ENCODE data around the gene ANKRD22. TPM values are rescaled to one million over a fixed set of nuclear protein-coding genes. Genes with fewer than 3 reads are reported as not detected.
A peak's percentile ranks its signal among the peaks of the same experiment; 100 is the strongest.

The ANKRD22 gene
- total and polyA plus RNA-seq, 2 of the 8 experiments (the other 6 are each of a cell fraction or from before 2014, with no cell fraction given): 0.68 TPM; not detected in 1

DNA sequence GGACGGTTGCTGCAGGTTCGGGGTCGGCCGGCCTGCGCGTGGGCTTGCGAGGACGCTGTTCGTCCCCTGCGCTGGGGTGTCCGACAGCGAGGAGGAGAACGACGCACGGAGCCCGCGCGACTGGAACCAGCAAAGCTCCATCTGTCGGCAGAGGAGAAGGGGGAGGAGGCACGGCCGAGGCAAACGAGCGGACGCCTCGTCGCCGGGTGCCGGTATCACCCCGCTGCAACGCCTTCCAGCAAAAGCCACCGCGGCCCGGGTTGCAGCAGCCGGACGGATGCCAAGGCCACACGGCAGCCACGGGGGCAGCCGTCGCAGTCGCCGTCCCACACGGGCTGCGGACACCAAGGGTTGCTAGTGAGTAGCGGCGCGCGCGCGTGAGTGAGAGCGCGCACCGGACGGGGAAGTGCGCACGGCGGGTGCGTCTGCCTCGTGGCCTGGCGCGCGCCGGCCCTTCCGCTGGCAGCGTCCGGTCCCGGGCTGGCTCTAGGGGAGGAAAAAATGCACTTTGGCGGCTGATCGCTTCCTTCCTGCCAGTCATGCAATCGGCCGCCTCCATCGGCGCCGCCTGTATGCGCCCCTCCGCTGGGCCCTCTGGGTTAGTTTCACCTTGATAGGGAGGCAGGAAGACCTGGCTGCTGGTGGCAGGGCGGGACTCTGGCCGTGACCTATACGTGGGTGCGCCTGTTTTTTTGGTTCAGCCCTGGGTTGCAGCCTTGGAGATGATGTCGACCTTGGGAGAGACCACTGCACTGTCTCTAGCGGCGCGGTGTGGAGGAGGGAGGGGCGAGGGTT, 28.8 kb upstream of the ANKRD22 start (continued):
- TF ChIP-seq, protein P1, sequence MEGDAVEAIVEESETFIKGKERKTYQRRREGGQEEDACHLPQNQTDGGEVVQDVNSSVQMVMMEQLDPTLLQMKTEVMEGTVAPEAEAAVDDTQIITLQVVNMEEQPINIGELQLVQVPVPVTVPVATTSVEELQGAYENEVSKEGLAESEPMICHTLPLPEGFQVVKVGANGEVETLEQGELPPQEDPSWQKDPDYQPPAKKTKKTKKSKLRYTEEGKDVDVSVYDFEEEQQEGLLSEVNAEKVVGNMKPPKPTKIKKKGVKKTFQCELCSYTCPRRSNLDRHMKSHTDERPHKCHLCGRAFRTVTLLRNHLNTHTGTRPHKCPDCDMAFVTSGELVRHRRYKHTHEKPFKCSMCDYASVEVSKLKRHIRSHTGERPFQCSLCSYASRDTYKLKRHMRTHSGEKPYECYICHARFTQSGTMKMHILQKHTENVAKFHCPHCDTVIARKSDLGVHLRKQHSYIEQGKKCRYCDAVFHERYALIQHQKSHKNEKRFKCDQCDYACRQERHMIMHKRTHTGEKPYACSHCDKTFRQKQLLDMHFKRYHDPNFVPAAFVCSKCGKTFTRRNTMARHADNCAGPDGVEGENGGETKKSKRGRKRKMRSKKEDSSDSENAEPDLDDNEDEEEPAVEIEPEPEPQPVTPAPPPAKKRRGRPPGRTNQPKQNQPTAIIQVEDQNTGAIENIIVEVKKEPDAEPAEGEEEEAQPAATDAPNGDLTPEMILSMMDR (IDR thresholded peaks at IDR 0.05; ENCODE audit: control extremely low read depth in 1 of 3, insufficient read depth in 1 of 3, low read depth in 1 of 3, low read length in 3 of 3): peak in 1 of 3 experiments; percentile 8; a peak in 1 of 4 replicates
- TF ChIP-seq SIX5 (IDR thresholded peaks at IDR 0.05; ENCODE audit: low read depth, low read length) (no peak), KDM5A (IDR thresholded peaks at IDR 0.05; ENCODE audit: low read length) (no peak), GABPA (IDR thresholded peaks at IDR 0.05; ENCODE audit: borderline replicate concordance, insufficient read depth, low read length) (0 out of 2 replicates have a peak, but pooled peaks have one; percentile 11), TEAD4 (IDR thresholded peaks at IDR 0.05; ENCODE audit: low read depth, low read length) (0 out of 2 replicates have a peak, but pooled peaks have one; percentile 17), CHD2 (IDR thresholded peaks at IDR 0.05; ENCODE audit: low read length) (no peak), NANOG (IDR thresholded peaks at IDR 0.05; ENCODE audit: insufficient read depth, low read depth, low read length, poor library complexity, severe bottlenecking) (no peak), HDAC2 (IDR thresholded peaks at IDR 0.05; ENCODE audit: borderline replicate concordance in 1 of 2, low read depth in 2 of 2, low read length in 2 of 2) (peak; percentile 70 to 86; a peak in 2 of 4 replicates), RNF2 (IDR thresholded peaks at IDR 0.05; ENCODE audit: borderline replicate concordance, low read depth, low read length, missing control alignments, poor library complexity, severe bottlenecking) (no peak), MAFK (IDR thresholded peaks at IDR 0.05; ENCODE audit: low read depth, low read length) (no peak), TAF1 (IDR thresholded peaks at IDR 0.05; ENCODE audit: low read depth, low read length) (peak; percentile 49; the same call in 1 of the 2 replicates), POLR2A (IDR thresholded peaks at IDR 0.05; ENCODE audit: control extremely low read depth in 1 of 2, low read depth in 2 of 2, low read length in 2 of 2) (peak in 1 of 2 experiments; percentile 75; a peak in 2 of 3 replicates), EP300 (IDR thresholded peaks at IDR 0.05; ENCODE audit: borderline replicate concordance in 1 of 2, low read depth in 2 of 2, low read length in 2 of 2) (no peak), KDM1A (IDR thresholded peaks at IDR 0.05; ENCODE audit: borderline replicate concordance, low read length) (no peak; the same call in 1 of the 2 replicates), RFX5 (IDR thresholded peaks at IDR 0.05; ENCODE audit: borderline replicate concordance, low read depth, low read length) (no peak), NRF1 (IDR thresholded peaks at IDR 0.05; ENCODE audit: low read depth, low read length) (no peak), SIN3A (conservative IDR thresholded peaks at IDR 0.05 in 1 of 2, IDR thresholded peaks at IDR 0.05 in 1 of 2; ENCODE audit: low read depth in 1 of 2, low read length in 2 of 2) (0 out of 4 replicates have a peak, but pooled peaks of 1 of the 2 experiments have one; percentile 26)
- TF ChIP-seq, protein P2, sequence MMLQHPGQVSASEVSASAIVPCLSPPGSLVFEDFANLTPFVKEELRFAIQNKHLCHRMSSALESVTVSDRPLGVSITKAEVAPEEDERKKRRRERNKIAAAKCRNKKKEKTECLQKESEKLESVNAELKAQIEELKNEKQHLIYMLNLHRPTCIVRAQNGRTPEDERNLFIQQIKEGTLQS (IDR thresholded peaks at IDR 0.05; ENCODE audit: insufficient read depth, low read depth, low read length): no peak
